DMS53 treated with DMSO at 0.1 percent for 48 hours (cell line): ENCODE measurements around the gene FAF2.
A peak's percentile ranks its signal among the peaks of the same experiment; 100 is the strongest.
"Not testable (repeated sequence)": the region's sequence is repeated elsewhere in the genome, so short reads cannot be mapped to it uniquely, and the experiment has no call there.

ENCODE experiments used
- DNase-seq: peaks from one replicate; lab custom pipeline; 2025; ENCODE audit not compliant: unreplicated experiment; lab: John Stamatoyannopoulos, UW

FAF2 gene

GRCh38 chr5:176541338-176542134 is 93.4 kb downstream of the FAF2 start:
- DNase-seq = no peak

GRCh38 chr5:176542135-176542595 is 94.0 kb downstream of the FAF2 start:
- no peak for DNase-seq

GRCh38 chr5:176542596-176543427 is 94.6 kb downstream of the FAF2 start:
- DNase-seq = no peak

GRCh38 chr5:176543428-176544182 is 95.4 kb downstream of the FAF2 start:
- peak; percentile 79 for DNase-seq

- no peak for DNase-seq
Measured at GRCh38 chr5:176545388-176545736, 97.2 kb downstream of the FAF2 start.

- DNase-seq = peak; percentile 80
Measured at GRCh38 chr5:176545737-176546509, 97.7 kb downstream of the FAF2 start.

GRCh38 chr5:176547802-176548201 is 99.6 kb downstream of the FAF2 start:
- DNase-seq = no peak

- DNase-seq = no peak
Measured at GRCh38 chr5:176548967-176549444, 100.8 kb downstream of the FAF2 start, which contains the start of gene CDHR2. CDHR2 (plus strand) TSS chr5:176549342; CDS start chr5:176565353, 16,011 bp downstream.

- DNase-seq = no peak
Measured at GRCh38 chr5:176549871-176550270, 101.7 kb downstream of the FAF2 start.

- no peak for DNase-seq
Measured at GRCh38 chr5:176550275-176550831, 102.2 kb downstream of the FAF2 start.

GRCh38 chr5:176550937-176551336 is 102.8 kb downstream of the FAF2 start:
- not testable (repeated sequence) for DNase-seq

- DNase-seq = no peak
Measured at GRCh38 chr5:176552332-176552869, 104.2 kb downstream of the FAF2 start.

- DNase-seq = peak; percentile 41
Measured at GRCh38 chr5:176553260-176554085, 105.3 kb downstream of the FAF2 start.

- DNase-seq = no peak
Measured at GRCh38 chr5:176557846-176558245, 109.7 kb downstream of the FAF2 start.
